Lower lobe of right lung (tissue), 2 donors: Measurements from ENCODE around the gene GTF2IRD2. TPM values are rescaled to one million over a fixed set of nuclear protein-coding genes. Genes with fewer than 3 reads are reported as not detected.
"Not testable (repeated sequence)": the region's sequence is repeated elsewhere in the genome, so short reads cannot be mapped to it uniquely, and the experiment has no call there.

Experiments used
- ATAC-seq, 2 donors: fragments of 200-7000 bp; cut with Tn5 transposase; one replicate each; pipeline ENCODE4 v1.9.1; 2020 to 2022; ENCODE audit warnings: mild to moderate bottlenecking in 2 of 2, moderate library complexity in 2 of 2
- DNase-seq: peaks from one replicate; pipeline ENCODE4 v3.0.0-alpha.2; 2020
- H3K27ac ChIP-seq: fragments of 200-600 bp; one replicate; pipeline ENCODE4 v1.8.0; 2022
- H3K27me3 ChIP-seq: fragments of 200-600 bp; one replicate; pipeline ENCODE4 v1.8.0; 2022; ENCODE audit warnings: low read depth
- H3K36me3 ChIP-seq: fragments of 200-600 bp; one replicate; pipeline ENCODE4 v1.8.0; 2022; ENCODE audit warnings: mild to moderate bottlenecking
- H3K4me1 ChIP-seq: fragments of 200-600 bp; one replicate; pipeline ENCODE4 v1.8.0; 2022
- H3K4me3 ChIP-seq: fragments of 200-600 bp; one replicate; pipeline ENCODE4 v1.8.0; 2022; ENCODE audit warnings: mild to moderate bottlenecking
- H3K9me3 ChIP-seq: fragments of 200-600 bp; one replicate; pipeline ENCODE4 v1.8.0; 2022
- intact Hi-C: fragments of 100-400 bp; cut with DNase I; formaldehyde crosslinking; loops from one replicate; pipeline ENCODE4 v1.11.0; 2022
- long read RNA-seq: library from polyadenylated mRNA; unstranded; transcript quantifications from one replicate; pipeline ENCODE4 v2.0.0, GENCODE V29; 2021
- total RNA-seq: library from RNA; stranded (reverse); fragmentation: NEBNext Ultra II Directional; extraction: Animal tissue kit (Norgen Biotek cat#: 25700); gene quantifications from one replicate; pipeline ENCODE4 v1.2.1, GENCODE V29; 2021
- donor health status: DM: no; HTN: yes; CAD: no; lungs with severe emphysema.

The GTF2IRD2 gene
- 19.0 TPM for total RNA-seq
- long read RNA-seq, transcript GTF2IRD2-201 (16 exons, 3,558 nt) = major isoform, 5 of 20 reads
- long read RNA-seq, partial matches to known transcripts = 1 of 20 reads
- long read RNA-seq, other reads (novel, unspliced or antisense) = 9 of 20 reads

GRCh38 chr7:74850833-74851721 lies at the start of gene GTF2IRD2:
TSS of gene GTF2IRD2 (minus strand) at chr7:74851605. CDS start at chr7:74836378, 15,227 bp downstream.
- H3K4me1 ChIP-seq, intact Hi-C loops, H3K27me3 ChIP-seq, H3K36me3 ChIP-seq, H3K4me3 ChIP-seq, DNase-seq, H3K9me3 ChIP-seq, H3K27ac ChIP-seq: not testable (repeated sequence)
- peak; percentile 96 to 99 for ATAC-seq

GRCh38 chr7:74890158-74891123 lies 39.0 kb upstream of the GTF2IRD2 start:
- peak; percentile 91 for DNase-seq
- H3K4me1 ChIP-seq, H3K27me3 ChIP-seq, intact Hi-C loops, H3K36me3 ChIP-seq, H3K9me3 ChIP-seq: not testable (repeated sequence)
- peak overlapping the region; percentile 84 for H3K27ac ChIP-seq
- ATAC-seq = peak; percentile 94 to 96
- H3K4me3 ChIP-seq = peak overlapping the region; percentile 64

- H3K9me3 ChIP-seq, H3K4me3 ChIP-seq, H3K27me3 ChIP-seq, DNase-seq, intact Hi-C loops, H3K36me3 ChIP-seq, H3K27ac ChIP-seq, H3K4me1 ChIP-seq: not testable (repeated sequence)
- peak in 1 of 2 donors; percentile 7 for ATAC-seq
Measured at GRCh38 chr7:74889518-74890129, 38.2 kb upstream of the GTF2IRD2 start.

GRCh38 chr7:74885295-74885694 lies 33.9 kb upstream of the GTF2IRD2 start:
- H3K27ac ChIP-seq, intact Hi-C loops, H3K36me3 ChIP-seq, H3K27me3 ChIP-seq, H3K9me3 ChIP-seq, ATAC-seq, DNase-seq, H3K4me1 ChIP-seq, H3K4me3 ChIP-seq: not testable (repeated sequence)

GRCh38 chr7:74882110-74882509 lies 30.7 kb upstream of the GTF2IRD2 start:
- H3K36me3 ChIP-seq, H3K27ac ChIP-seq, H3K4me3 ChIP-seq, DNase-seq, ATAC-seq, H3K9me3 ChIP-seq, intact Hi-C loops, H3K4me1 ChIP-seq, H3K27me3 ChIP-seq: not testable (repeated sequence)

- ATAC-seq = peak; percentile 56 to 61
- H3K4me1 ChIP-seq, intact Hi-C loops, H3K4me3 ChIP-seq, H3K27me3 ChIP-seq, DNase-seq, H3K36me3 ChIP-seq, H3K9me3 ChIP-seq, H3K27ac ChIP-seq: not testable (repeated sequence)
Measured at GRCh38 chr7:74874748-74875512, 23.5 kb upstream of the GTF2IRD2 start.

- not testable (repeated sequence) for H3K27ac ChIP-seq
Measured at GRCh38 chr7:74874104-74874747, 22.8 kb upstream of the GTF2IRD2 start.

GRCh38 chr7:74872542-74872941 lies 21.1 kb upstream of the GTF2IRD2 start:
- H3K4me1 ChIP-seq, intact Hi-C loops, H3K36me3 ChIP-seq, H3K27ac ChIP-seq, H3K27me3 ChIP-seq, DNase-seq, H3K4me3 ChIP-seq, ATAC-seq, H3K9me3 ChIP-seq: not testable (repeated sequence)

More at GRCh38 chr7:74874104-74874747, 22.8 kb upstream of the GTF2IRD2 start:
- ATAC-seq = peak; percentile 21 to 23
- DNase-seq, intact Hi-C loops, H3K36me3 ChIP-seq, H3K9me3 ChIP-seq, H3K4me1 ChIP-seq, H3K27me3 ChIP-seq, H3K4me3 ChIP-seq: not testable (repeated sequence)

GRCh38 chr7:74865777-74866176 lies 14.4 kb upstream of the GTF2IRD2 start:
- H3K4me3 ChIP-seq, H3K9me3 ChIP-seq, H3K27ac ChIP-seq, H3K4me1 ChIP-seq, H3K27me3 ChIP-seq, intact Hi-C loops, H3K36me3 ChIP-seq, DNase-seq: not testable (repeated sequence)
- peak in 1 of 2 donors; percentile 12 for ATAC-seq

- H3K4me1 ChIP-seq, DNase-seq, H3K27ac ChIP-seq, H3K36me3 ChIP-seq, intact Hi-C loops, H3K27me3 ChIP-seq, H3K9me3 ChIP-seq, H3K4me3 ChIP-seq: not testable (repeated sequence)
- peak; percentile 20 to 58 for ATAC-seq
Measured at GRCh38 chr7:74849853-74850252, 1.6 kb downstream of the GTF2IRD2 start.

GRCh38 chr7:74830411-74830810 lies 21.0 kb downstream of the GTF2IRD2 start:
- DNase-seq, H3K4me1 ChIP-seq, H3K36me3 ChIP-seq, H3K27ac ChIP-seq, H3K4me3 ChIP-seq, H3K9me3 ChIP-seq, intact Hi-C loops, H3K27me3 ChIP-seq, ATAC-seq: not testable (repeated sequence)

- H3K27me3 ChIP-seq, intact Hi-C loops: not testable (repeated sequence)
Measured at GRCh38 chr7:74829959-74830358, 21.4 kb downstream of the GTF2IRD2 start.

More at GRCh38 chr7:74829959-74830358, 21.4 kb downstream of the GTF2IRD2 start:
- peak; percentile 34 to 62 for ATAC-seq
- not testable (repeated sequence) for H3K9me3 ChIP-seq, DNase-seq, H3K36me3 ChIP-seq, H3K27ac ChIP-seq, H3K4me1 ChIP-seq, H3K4me3 ChIP-seq
